ENCODE data around the gene UBE2E2. TPM values are rescaled to one million over a fixed set of nuclear protein-coding genes. Genes with fewer than 3 reads are reported as not detected.

UBE2E2 gene
- total RNA-seq, 2 donors from 2014 or later = 23.2 to 34.5 TPM

GRCh38 chr3:23542079-23542478 is 339.0 kb downstream of the UBE2E2 start:
- H3K4me3 Mint-ChIP-seq = no peak overlapping the region

GRCh38 chr3:23546181-23546580 is 343.1 kb downstream of the UBE2E2 start:
- TF ChIP-seq CTCF (conservative IDR thresholded peaks at IDR 0.05) = no peak
- Histone ChIP-seq H3K27me3 (ENCODE audit: control insufficient read depth, insufficient read depth, low read length, poor library complexity, severe bottlenecking) (no peaks in the 10 kb centered on the region), H3K36me3 (ENCODE audit: control insufficient read depth, insufficient read depth, low read length) (no peaks in the 10 kb centered on the region), H3K9ac (ENCODE audit: extremely low read depth, low read length, poor library complexity, severe bottlenecking) (no peak overlapping the region), H3K27ac (ENCODE audit: low read depth, low read length) (no peak overlapping the region), H3K4me3 (ENCODE audit: low read length) (no peak overlapping the region), H3K9me3 (ENCODE audit: control insufficient read depth, low read length) (no peaks in the 10 kb centered on the region), H3K4me1 (ENCODE audit: control insufficient read depth, insufficient read depth, low read length) (no peaks in the 10 kb centered on the region)
- WGBS, 2 experiments (ENCODE audit: insufficient coverage in 1 of 2, insufficient read length in 1 of 2) = 100% methylated on average over 2 of the region's 2 CpGs; no CpG with 5 or more reads in 1 of the 2 experiments
- Mint-ChIP-seq H3K4me1 (peaks cover 13% of the 10 kb centered on the region), H3K27me3 (ENCODE audit: insufficient read depth) (no peaks in the 10 kb centered on the region), H3K4me3 (no peak overlapping the region), H3K36me3 (ENCODE audit: low read depth) (no peaks in the 10 kb centered on the region), H3K27ac (no peak overlapping the region), H3K9me3 (no peaks in the 10 kb centered on the region)
- no peak for DNase-seq

More at GRCh38 chr3:23542079-23542478, 339.0 kb downstream of the UBE2E2 start:
- no peak for DNase-seq
- H3K27ac ChIP-seq (ENCODE audit: low read depth, low read length) = no peak overlapping the region
- WGBS, 2 experiments (ENCODE audit: insufficient coverage in 1 of 2, insufficient read length in 1 of 2) = 96 to 100% methylated on average over 2 to 4 of the region's 4 CpGs
- no peaks in the 10 kb centered on the region for H3K36me3 Mint-ChIP-seq (ENCODE audit: low read depth)
- no peak overlapping the region for H3K27ac Mint-ChIP-seq
- H3K4me1 ChIP-seq (ENCODE audit: control insufficient read depth, insufficient read depth, low read length) = peaks cover 3% of the 10 kb centered on the region
- H3K9me3 Mint-ChIP-seq = no peaks in the 10 kb centered on the region
- TF ChIP-seq CTCF (conservative IDR thresholded peaks at IDR 0.05) = no peak
- H3K4me1 Mint-ChIP-seq = peaks cover 24% of the 10 kb centered on the region
- no peaks in the 10 kb centered on the region for H3K9me3 ChIP-seq (ENCODE audit: control insufficient read depth, low read length)
- H3K27me3 ChIP-seq (ENCODE audit: control insufficient read depth, insufficient read depth, low read length, poor library complexity, severe bottlenecking) = no peaks in the 10 kb centered on the region
- H3K36me3 ChIP-seq (ENCODE audit: control insufficient read depth, insufficient read depth, low read length) = no peaks in the 10 kb centered on the region
- no peak overlapping the region for H3K9ac ChIP-seq (ENCODE audit: extremely low read depth, low read length, poor library complexity, severe bottlenecking)
- H3K27me3 Mint-ChIP-seq (ENCODE audit: insufficient read depth) = no peaks in the 10 kb centered on the region
- no peak overlapping the region for H3K4me3 ChIP-seq (ENCODE audit: low read length)

- H3K27ac ChIP-seq (ENCODE audit: low read depth, low read length) = no peak overlapping the region
- no peak overlapping the region for H3K27ac Mint-ChIP-seq
- H3K36me3 Mint-ChIP-seq (ENCODE audit: low read depth) = no peaks in the 10 kb centered on the region
- no peaks in the 10 kb centered on the region for H3K9me3 ChIP-seq (ENCODE audit: control insufficient read depth, low read length)
- H3K27me3 Mint-ChIP-seq (ENCODE audit: insufficient read depth) = no peaks in the 10 kb centered on the region
- no peak overlapping the region for H3K4me3 ChIP-seq (ENCODE audit: low read length)
- H3K9me3 Mint-ChIP-seq = no peaks in the 10 kb centered on the region
- peaks cover 13% of the 10 kb centered on the region for H3K4me1 Mint-ChIP-seq
- H3K27me3 ChIP-seq (ENCODE audit: control insufficient read depth, insufficient read depth, low read length, poor library complexity, severe bottlenecking) = no peaks in the 10 kb centered on the region
- no peaks in the 10 kb centered on the region for H3K4me1 ChIP-seq (ENCODE audit: control insufficient read depth, insufficient read depth, low read length)
- no peaks in the 10 kb centered on the region for H3K36me3 ChIP-seq (ENCODE audit: control insufficient read depth, insufficient read depth, low read length)
- no peak overlapping the region for H3K9ac ChIP-seq (ENCODE audit: extremely low read depth, low read length, poor library complexity, severe bottlenecking)
- no peak for TF ChIP-seq CTCF (conservative IDR thresholded peaks at IDR 0.05)
- no peak overlapping the region for H3K4me3 Mint-ChIP-seq
- 94 to 96% methylated on average over 2 to 4 of the region's 4 CpGs for WGBS, 2 experiments (ENCODE audit: insufficient coverage in 1 of 2, insufficient read length in 1 of 2)
- DNase-seq = no peak
Observed at GRCh38 chr3:23547905-23548650, 345.0 kb downstream of the UBE2E2 start.
